Stimulated activated naive CD4-positive, alpha-beta T cell (primary cell): ENCODE measurements around the gene GTF3C4.
A peak's percentile ranks its signal among the peaks of the same experiment; 100 is the strongest.

Experiments used
- DNase-seq, 6 experiments: peaks; one replicate each; lab custom pipeline; 2025; lab: John Stamatoyannopoulos, UW

Gene GTF3C4

GRCh38 chr9:132647806-132648205 lies 22.5 kb upstream of the GTF3C4 start:
- no peak for DNase-seq

DNA sequence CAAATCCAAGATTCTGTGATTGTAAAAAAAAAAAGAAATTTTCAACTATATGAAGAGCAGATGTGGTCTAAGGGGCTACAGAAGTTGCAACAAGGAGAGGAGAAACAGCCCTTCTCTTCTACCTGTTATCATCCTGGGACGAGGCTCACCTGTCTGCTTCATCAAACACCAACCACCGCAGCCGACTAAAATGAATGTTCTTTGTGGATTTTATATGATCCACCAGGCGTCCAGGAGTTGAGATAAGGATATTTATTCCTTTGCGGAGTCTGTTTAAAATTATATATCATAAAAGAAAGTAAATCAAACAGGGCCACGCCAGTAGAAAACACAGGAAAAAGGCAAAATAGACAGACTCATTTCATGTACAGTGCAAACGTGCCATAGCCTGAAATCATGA lies 22.0 kb upstream of the GTF3C4 start:
- no peak for DNase-seq

DNA sequence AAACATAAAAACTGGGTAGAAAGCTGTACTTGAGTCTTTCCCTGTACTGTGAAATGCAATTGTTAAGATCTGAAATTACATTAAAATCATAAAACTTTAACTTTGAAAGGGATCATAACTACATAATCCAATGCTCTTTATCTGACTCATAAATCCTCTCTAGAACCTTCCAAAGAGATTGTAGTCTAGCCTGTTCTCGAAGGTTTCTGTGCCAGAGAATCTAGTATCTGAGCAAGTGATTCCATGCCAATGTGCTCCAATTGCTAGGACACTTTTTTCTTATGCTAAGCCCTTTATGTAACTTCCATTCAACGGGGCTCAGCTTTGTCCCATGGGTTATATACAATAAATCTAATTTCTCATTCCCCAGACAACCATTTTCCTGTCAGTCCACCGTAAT lies 21.6 kb upstream of the GTF3C4 start:
- no peak for DNase-seq

DNA sequence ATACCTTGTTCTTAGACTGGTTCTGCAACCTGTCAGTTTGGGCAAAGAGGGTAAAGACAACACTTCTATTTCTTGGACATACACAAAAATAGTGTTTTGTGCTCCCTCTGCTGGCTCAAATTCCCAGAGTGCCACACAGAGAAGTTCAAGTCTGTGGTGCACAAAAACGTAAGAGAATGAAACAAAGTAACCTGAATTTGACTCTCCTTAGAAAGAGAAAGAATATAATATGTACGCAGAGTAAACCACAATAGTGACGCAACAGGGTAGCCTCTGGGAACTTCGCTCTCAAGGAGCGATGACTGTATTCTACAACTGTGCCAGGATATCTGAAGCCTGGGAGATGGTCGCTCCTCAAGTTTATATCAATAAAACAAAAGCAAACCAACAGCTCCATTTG lies 19.0 kb upstream of the GTF3C4 start:
- no peak for DNase-seq

DNA sequence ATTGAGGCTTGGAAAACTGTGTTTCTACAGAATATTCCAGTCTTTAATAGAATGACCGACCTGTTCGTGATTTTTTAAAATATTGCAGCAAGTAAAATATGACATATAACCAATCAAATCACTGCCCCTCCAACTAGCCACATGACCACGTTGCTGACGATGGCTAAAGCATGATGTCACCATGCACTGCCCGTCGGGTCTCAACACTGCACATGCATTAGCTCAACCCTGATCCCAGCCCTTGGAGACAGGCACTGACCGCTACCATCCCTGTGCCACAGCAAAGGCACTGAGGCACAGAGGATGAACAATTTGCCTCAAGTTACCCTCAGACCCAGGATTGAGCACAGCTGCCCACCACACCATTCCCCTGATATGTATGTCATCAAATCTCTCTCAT lies 14.0 kb upstream of the GTF3C4 start:
- no peak for DNase-seq

DNA sequence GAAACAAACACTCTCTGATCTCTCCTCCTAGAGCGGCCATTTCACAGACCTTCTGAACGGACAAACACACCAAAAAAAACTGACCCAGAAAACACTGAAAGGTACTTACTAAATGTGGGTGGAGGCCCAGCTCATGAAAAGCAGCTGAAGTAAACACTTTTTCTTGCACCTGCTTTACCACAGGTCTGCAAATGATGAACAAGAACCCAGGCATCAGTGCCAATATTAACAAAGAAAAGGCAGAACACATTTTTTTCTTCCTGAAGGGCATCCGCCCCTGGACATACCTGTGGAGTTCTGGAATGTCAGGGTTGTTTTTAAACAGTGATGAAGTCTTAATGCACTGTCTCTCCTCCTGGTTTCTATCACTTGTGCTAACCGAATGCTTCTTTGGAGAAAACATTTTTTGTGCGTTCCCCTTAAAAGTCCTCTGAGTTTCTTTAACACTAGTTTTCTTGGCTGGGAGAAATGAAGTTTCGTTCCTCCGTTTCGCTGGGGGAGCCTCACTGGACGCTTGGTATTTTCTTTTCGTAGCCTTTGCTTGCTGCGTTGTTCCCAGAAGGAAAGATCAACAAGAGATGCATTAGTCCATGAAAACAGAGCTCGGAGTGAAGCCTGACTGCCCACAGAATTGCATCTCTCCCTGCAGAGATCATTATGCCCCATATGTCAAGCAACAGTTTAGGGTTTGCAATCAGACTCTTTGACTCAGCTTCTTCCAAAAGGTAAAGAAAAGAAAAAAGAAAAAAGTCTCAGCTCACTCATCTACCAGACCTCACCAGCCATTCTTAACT lies 7.9 kb upstream of the GTF3C4 start:
- no peak for DNase-seq

DNA sequence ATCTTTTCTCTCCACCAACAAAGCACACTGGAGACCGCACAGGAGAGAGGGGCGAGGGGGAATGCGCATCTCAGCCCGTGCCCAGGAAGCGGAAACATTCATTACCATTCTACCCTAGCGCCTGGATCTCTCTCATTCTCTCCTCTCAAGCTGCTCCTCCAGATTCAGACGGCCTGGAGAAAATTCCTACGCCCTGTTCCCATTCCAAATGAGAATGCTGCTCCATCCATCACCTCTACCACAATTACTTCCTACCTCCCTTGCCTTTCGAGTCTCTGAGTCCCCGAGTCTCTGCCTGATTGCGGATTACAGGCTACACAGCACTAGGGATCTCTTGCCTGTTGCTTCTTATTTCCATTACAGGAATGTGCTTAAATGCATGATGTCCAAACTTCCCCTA lies 7.1 kb upstream of the GTF3C4 start:
- no peak for DNase-seq

- no peak for DNase-seq
These were observed 6.4 kb upstream of the GTF3C4 start for GRCh38 chr9:132663851-132664250.

GRCh38 chr9:132669319-132669697 lies 956 bp upstream of the GTF3C4 start:
- DNase-seq, result no peak

- DNase-seq, result peak; percentile 81 to 98 (median 87)
These were observed 387 bp upstream of the GTF3C4 start, which contains the start of gene DDX31 for GRCh38 chr9:132669698-132670456. Gene DDX31 (minus strand): TSS chr9:132669983. CDS start chr9:132669934, 49 bp downstream.

- DNase-seq, result no peak
These were observed 1.6 kb downstream of the GTF3C4 start for GRCh38 chr9:132671620-132672412.

DNA sequence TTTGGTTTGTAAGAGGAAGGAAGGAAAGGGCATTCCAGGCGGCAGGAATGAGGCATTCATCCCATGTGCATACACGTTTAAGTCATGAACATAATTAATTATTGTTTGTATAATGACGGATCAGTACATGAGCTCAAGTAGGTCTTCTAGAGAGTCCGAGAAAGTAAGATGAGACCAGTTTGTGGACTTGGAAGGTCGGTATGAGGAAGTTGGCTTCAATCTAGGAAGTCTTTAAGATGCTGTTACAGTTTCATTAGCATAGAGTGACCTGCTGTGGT lies 2.1 kb downstream of the GTF3C4 start:
- no peak for DNase-seq

DNA sequence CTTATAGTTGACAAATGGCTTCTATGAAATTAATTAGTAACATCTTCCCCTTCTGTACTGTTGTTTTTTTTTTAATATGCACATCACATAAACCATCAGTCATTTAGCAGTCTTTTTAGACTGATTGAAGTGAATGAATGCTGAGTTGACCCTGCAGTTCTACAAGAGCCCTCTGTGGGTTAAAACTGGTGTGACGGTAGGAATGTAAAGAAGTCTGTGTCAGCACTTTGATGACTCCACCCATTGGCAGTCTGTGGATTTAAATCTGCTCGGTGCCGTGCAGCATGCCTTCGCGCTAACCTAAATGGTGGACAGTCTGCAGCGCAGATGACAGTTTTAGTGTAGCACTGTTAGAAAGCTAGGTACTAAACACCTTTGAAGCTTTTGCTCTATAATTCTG lies 3.1 kb downstream of the GTF3C4 start:
- DNase-seq, result no peak

DNA sequence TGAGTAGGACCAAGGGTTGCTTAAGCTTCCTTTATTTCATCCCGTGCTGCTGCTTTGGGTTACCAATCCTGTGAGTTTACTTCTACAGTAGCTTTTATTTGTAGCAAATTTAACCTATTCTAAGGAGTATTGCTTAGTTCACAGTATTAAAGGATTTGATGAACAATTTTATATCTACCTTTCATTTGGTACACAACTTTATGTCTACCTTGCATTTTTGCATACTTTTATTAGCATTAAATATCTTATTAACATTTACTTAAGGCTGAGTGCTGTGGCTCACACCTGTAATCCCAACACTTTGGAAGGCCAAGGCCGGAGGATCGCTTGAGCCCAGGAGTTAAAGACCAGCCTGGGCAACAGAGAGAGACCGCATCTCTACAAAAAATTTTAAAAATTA lies 4.2 kb downstream of the GTF3C4 start:
- DNase-seq, result no peak

- no peak for DNase-seq
These were observed 7.7 kb downstream of the GTF3C4 start for GRCh38 chr9:132677976-132678375.

GRCh38 chr9:132679946-132680625 lies 9.8 kb downstream of the GTF3C4 start:
- DNase-seq, result no peak

DNA sequence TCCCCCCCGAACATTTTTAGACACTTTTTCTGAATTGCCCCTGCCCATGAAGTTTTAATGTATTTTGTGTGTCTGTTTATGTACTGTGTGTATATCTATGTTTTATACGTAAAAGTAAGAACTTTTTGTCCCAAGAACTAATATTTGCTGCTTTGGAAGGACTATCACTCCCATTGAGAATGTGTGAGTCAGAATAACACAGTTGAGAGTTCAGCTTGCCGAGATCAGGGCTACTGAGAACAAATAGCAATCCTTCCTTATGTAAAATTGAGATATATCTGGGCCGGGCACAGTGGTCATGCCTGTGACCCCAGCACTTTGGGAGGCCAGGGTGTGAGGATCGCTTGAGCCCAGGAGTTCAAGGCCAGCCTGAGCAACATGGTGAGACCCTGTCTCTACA lies 11.3 kb downstream of the GTF3C4 start:
- no peak for DNase-seq

DNA sequence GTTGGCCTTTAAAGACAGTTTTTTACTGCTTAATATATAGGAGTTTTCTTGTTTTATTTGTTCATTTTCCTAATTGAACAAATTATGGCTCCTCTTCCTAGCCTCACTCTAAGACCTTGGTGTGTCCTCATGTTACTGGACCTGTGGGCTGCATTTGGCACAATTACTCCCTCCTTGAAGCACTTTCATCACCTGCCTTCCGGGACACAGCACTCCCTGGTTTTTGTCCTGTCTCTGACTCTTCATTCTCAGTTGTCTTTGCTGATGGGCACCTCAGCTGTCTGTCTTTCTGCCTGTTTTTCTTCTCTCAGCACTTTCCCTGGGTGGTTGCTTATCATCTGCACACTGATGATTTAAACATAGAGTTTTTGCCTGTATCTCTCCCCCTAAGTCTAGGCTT lies 13.6 kb downstream of the GTF3C4 start:
- DNase-seq, result no peak

DNA sequence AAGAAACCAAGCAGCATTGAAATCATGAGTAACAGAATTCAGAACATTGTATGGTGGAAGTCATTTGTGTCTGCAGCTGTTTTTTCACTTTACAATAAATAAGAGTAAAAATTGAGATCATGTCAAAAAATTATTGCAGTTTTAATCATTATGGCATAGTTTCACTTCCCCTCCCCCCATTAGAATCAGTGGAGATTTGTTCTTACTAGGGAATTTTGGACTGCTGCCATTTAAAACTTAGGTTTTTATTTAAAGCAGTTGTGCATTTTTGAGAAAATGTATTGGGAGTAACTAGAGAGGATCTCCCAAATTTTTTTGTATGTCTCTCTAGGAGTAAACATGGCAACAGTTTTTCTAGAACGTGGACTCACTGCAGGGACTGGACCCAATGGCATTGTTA lies 20.4 kb downstream of the GTF3C4 start:
- DNase-seq, result no peak

DNA sequence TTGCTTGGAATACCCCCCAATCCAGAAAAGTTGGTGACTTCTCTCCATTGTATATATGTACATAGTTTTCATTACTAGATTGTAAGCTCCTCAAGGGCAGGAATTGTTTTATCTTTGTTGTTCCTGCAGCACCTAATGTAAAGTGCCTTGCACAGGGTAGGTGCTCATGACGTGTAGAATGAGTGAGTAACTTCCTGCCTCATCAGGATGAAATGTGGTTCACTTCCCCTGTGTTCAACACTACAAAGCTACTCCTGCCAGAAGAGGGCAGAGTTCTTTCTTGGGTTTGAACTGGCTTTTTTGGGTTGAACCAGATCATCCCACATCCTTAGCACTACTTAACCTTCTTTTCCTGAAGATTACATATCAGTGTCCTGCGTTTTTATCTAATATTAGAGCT lies 23.9 kb downstream of the GTF3C4 start:
- peak in 1 of 6 experiments; percentile 6 for DNase-seq

DNA sequence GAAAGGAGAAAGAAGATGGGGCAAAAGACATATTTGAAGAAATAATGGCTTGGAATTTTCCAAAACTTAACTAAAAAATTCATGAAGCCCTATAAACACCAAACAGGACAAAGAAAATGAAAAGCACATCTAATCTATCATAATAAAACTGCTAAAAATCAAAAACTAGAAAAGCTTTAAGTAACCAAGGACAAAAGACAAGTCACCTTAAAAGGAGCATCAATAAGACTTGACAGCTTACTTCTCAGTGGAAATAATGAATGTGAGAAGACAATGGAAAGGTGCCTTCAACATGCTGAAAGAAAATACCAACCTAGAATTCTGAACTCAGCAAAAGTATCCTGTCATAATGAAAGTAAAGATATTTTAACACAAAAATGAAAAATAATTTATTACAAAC lies 27.0 kb downstream of the GTF3C4 start:
- no peak for DNase-seq

DNA sequence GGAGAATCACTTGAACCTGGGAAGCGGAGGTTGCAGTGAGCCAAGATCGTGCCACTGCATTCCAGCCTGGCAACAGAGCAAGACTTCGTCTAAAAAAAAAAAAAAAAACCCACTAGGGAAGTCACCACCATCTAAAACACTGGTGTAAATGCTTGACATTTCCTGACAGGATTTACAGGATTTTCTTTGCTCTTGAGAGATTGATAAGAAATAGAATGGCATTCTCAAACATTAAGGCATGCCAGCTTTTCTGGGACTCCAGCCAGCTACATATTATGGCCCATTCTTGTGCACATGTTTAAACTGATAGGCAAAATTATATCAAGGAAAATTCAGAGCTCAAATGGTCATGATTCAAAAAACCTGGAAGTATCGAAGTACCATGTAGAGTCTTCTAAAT lies 28.7 kb downstream of the GTF3C4 start:
- no peak for DNase-seq
